Epithelial cell of esophagus (primary cell): ENCODE data around the gene CNGA1.
"Not testable (repeated sequence)": the region's sequence is repeated elsewhere in the genome, so short reads cannot be mapped to it uniquely, and the experiment has no call there.

Experiments
- DNase-seq: peaks from one replicate; pipeline ENCODE4 v3.0.0; 2010; ENCODE audit warnings: low read depth
- H3K4me3 ChIP-seq: 2 replicates; pipeline ENCODE4 v1.5.1; 2011; ENCODE audit warnings: mild to moderate bottlenecking, low read length, control low read depth
- CTCF ChIP-seq: IDR thresholded peaks from 2 replicates; pipeline ENCODE4 v1.5.1; 2011; ENCODE audit warnings: low read depth, mild to moderate bottlenecking, low read length, control low read depth, inconsistent platforms; ENCODE audit not compliant: insufficient read depth; ENCODE audit errors: missing control alignments

CNGA1 gene

DNA sequence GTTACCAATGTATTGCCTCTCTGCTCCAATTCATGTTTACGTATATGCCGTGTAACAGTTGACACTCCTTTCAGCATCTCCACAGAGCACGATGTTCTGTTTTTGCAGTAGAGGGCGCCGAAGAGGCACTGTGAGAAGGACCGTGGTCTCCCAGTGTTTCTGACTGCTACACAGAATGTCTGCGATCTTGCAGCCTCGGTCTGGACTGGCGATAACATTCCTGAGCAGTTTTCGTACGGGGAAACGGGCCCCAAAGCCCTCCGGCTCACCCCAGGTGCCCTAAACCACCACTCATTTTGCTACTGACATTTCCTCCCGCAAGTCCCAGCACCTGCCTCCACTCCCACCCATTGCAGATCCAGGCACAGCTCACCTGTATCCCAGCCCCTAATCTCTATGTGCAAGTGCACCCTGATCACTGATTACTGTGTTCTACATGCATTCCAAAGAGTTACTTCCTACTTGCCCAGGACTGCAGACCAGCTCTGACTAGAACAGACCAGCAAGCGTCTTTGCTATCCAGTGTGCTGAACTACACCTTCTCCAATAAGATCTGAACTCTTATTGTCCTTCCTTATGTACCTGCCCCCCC lies 89.7 kb downstream of the CNGA1 start:
- TF ChIP-seq CTCF = peak; percentile 81
- DNase-seq = peak; percentile 62
- H3K4me3 ChIP-seq = no peak overlapping the region

DNA sequence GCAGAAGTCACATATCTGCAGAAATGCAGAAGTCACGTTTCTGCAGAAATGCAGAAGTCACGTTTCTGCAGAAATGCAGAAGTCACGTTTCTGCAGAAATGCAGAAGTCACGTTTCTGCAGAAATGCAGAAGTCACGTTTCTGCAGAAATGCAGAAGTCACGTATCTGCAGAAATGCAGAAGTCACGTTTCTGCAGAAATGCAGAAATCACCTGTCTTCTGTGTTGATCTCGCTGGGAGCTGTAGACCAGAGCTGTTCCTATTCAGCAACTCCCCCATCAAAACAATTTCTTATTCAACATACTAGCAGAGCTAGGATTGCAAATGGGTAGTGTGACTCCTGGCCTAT lies 93.2 kb downstream of the CNGA1 start:
- H3K4me3 ChIP-seq, DNase-seq: not testable (repeated sequence)

DNA sequence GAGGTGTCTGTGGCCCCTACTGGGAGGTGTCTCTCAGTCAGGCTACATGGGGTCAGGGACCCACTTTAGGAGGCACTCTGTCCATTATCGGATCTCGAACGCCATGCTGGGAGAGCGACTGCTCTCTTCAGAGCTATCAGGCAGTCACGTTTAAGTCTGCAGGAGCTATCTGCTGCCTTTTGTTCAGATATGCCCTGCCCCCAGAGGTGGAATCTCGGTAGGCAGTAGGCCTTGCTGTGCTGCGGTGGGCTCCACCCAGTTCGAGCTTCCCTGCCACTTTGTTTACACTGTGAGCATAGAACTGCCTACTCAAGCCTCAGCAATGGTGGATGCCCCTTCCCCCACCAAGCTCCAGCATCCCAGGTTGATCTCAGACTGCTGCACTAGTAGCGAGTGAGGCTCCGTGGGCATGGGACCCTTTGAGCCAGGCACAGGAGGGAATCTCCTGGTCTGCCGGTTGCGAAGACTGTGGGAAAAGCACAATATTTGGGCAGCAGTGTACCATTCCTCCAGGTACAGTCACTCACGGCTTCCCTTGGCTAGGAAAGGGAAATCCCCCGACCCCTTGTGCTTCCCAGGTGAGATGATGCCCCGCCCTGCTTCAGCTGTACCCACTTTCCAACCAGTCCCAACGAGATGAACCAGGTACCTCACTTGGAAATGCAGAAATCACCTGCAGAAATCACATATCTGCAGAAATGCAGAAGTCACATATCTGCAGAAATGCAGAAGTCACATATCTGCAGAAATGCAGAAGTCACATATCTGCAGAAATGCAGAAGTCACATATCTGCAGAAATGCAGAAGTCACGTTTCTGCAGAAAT lies 93.8 kb downstream of the CNGA1 start:
- H3K4me3 ChIP-seq, DNase-seq: not testable (repeated sequence)

DNA sequence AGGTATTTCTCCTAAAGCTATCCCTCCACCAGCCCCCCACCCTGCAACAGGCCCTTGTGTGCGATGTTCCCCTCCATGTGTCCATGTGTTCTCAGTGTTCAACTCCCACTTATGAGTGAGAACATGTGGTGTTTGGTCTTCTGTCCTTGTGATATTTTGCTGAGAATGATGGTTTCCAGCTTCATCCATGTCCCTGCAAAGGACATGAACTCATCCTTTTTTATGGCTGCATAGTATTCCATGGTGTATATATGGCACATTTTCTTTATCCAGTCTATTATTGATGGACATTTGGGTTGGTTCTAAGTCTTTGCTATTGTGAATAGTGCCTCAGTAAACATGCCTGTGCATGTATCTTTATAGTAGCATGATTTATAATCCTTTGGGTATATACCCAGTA lies 99.3 kb downstream of the CNGA1 start:
- not testable (repeated sequence) for DNase-seq

DNA sequence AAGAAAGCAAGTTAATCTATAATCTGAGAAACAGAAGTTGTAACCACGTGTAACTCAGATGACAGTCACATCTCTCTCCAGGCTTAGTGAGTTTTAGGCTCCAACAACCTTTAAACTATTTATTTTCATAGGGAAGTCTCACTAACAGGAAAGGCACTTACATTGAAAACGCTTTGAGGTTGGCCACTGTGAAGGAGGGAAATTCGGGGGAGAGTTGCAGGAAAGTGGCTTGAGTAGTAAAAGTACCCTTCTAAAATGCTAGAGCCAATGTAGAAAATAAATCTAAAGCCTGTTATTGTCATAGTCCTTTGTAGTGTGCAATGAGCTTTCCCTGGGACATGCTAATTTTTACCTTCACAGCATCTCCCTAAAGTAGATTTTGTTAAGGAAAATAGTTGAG lies 101.1 kb downstream of the CNGA1 start:
- H3K4me3 ChIP-seq = no peak overlapping the region
- TF ChIP-seq CTCF = no peak
- DNase-seq = no peak

More for the DNA sequence above, 99.3 kb downstream of the CNGA1 start:
- H3K4me3 ChIP-seq = not testable (repeated sequence)

- no peak for DNase-seq
- peak overlapping the region; percentile 90 for H3K4me3 ChIP-seq
- no peak for TF ChIP-seq CTCF
These were observed 101.6 kb downstream of the CNGA1 start for GRCh38 chr4:47914926-47915237.

DNA sequence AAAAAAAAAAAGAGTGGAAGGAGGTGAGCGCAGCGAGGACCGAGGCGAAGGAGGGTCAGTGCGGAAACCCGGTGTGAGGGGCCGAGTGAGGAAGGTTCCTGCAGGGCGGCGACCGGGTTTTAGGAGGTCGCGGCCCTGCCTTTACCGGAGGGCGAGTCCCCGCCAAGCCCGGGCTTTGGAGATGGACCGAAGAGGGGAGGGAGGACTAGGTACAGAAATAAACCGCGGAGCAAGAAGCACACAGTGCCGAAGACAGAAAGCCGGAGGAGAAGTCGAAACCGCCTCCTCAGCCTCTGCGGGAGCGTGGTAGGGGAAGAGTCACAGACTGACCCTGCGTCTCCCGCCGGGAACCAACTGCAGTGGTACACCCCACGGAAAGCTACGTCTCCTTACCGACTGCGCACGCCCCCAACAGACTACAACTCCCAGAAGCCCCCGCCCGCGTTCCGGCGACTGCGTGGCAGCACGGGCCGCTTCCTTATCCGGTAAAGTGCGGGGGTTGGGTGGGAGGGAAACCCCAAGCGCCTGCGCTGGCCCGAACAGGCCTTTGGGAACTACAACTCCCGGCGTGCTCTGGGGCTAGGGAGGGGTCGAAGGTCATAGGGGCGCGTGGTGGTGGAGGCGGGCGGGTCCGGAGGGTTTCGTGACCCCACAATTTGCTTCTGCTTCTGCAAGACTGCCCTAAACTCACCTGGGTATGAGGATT lies 102.1 kb downstream of the CNGA1 start, which contains the start of gene NFXL1:
Gene NFXL1 (minus strand): TSS at position 364 of the 706 bp plus-strand sequence. CDS start 380 bp downstream, outside the sequence.
- DNase-seq = peak; percentile 98
- no peak for TF ChIP-seq CTCF
- H3K4me3 ChIP-seq = peak within 1 kb of the TSS; percentile 90

DNA sequence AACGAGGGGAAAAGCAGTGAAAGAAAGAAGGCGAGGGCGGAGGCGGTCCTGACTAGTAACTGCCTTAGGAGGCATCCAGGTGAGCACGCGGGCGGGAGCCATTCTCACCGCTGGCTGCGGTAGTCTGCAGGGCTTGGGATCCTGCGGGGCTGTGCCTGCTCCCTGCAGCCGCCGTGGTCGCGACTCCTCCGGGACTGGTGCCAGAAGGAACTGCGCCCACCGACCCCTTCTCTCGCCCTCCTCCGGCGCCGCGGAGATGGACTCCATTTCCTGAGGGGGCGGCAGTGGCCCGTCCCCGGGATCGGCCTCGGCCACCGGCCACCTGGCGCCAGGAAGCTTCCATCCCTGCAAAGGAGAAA lies 102.6 kb downstream of the CNGA1 start:
- TF ChIP-seq CTCF = no peak
- peak overlapping the region; percentile 90 for H3K4me3 ChIP-seq
- peak; percentile 63 for DNase-seq
